ENCODE data around the gene EPB41L4A. TPM values are rescaled to one million over a fixed set of nuclear protein-coding genes. Genes with fewer than 3 reads are reported as not detected.

EPB41L4A gene
- polyA plus RNA-seq, 1 donor (not counting 4 experiments of a cell fraction or from before 2014, with no cell fraction given): 3.5 TPM

DNA sequence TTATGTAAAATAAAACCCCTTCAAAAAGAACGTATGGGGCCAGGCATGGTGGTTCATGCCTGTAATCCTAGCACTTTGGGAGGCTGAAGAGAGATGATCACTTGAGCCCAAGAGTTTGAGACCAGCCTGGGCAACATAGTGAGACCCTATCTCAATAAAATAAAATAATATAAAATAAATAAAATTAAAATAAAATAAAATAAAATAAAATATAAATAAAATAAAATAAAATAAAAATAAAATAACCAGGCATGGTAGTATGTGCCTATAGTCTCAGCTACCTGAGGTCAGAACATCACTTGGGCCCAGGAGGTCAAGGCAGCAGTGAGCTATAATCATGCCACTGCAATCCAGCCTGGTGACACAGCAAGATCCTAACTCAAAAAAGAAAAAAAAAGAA, 185.1 kb downstream of the EPB41L4A start:
- FAIRE-seq: no peak

DNA sequence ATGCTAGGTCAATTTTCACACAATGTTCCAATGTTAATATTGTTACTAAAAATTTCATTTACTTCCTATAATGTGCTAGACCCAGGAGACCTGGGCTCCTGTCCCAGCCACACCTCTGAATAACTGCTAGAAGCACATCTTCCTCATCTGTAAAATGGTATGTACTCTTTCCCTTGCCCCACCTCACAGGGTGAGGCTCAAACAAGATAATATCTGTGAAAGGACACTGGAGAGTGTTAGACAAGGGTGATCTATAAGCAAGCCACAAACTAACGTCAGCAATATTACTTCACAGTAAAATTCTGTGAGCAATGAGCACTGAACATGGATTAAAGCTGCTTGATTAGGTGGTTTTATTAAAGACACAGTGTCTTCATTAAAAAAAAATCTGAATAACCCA, 186.4 kb downstream of the EPB41L4A start:
- TF ChIP-seq, protein P1, sequence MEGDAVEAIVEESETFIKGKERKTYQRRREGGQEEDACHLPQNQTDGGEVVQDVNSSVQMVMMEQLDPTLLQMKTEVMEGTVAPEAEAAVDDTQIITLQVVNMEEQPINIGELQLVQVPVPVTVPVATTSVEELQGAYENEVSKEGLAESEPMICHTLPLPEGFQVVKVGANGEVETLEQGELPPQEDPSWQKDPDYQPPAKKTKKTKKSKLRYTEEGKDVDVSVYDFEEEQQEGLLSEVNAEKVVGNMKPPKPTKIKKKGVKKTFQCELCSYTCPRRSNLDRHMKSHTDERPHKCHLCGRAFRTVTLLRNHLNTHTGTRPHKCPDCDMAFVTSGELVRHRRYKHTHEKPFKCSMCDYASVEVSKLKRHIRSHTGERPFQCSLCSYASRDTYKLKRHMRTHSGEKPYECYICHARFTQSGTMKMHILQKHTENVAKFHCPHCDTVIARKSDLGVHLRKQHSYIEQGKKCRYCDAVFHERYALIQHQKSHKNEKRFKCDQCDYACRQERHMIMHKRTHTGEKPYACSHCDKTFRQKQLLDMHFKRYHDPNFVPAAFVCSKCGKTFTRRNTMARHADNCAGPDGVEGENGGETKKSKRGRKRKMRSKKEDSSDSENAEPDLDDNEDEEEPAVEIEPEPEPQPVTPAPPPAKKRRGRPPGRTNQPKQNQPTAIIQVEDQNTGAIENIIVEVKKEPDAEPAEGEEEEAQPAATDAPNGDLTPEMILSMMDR (optimal IDR thresholded peaks at IDR 0.05 in 1 of 3, IDR thresholded peaks at IDR 0.05 in 1 of 3, conservative IDR thresholded peaks at IDR 0.05 in 1 of 3; ENCODE audit: extremely low read depth in 1 of 3, insufficient read depth in 2 of 3, low read length in 3 of 3): no peak
- TF ChIP-seq EZH2 (IDR thresholded peaks at IDR 0.05; ENCODE audit: low read length): no peak
- no peaks in the 10 kb centered on the region for H4K20me1 ChIP-seq (ENCODE audit: control insufficient read depth, extremely low read depth, insufficient read depth, low read length)
- no peaks in the 10 kb centered on the region for H3K27me3 ChIP-seq (ENCODE audit: control insufficient read depth, extremely low read depth, insufficient read depth, low read length)
- no peak for DNase-seq (ENCODE audit: low read depth, low spot score)
- no peaks in the 10 kb centered on the region for H3K9me3 ChIP-seq (ENCODE audit: control insufficient read depth, low read depth, low read length)
- H3K4me1 ChIP-seq (ENCODE audit: control insufficient read depth, extremely low read depth, insufficient read depth, low read length): peaks cover 30% of the 10 kb centered on the region
- no peaks in the 10 kb centered on the region for H3K36me3 ChIP-seq (ENCODE audit: control insufficient read depth in 2 of 2, extremely low read depth in 1 of 2, insufficient read depth in 2 of 2, low read length in 2 of 2)
- no peaks in the 10 kb centered on the region for H3K9me1 ChIP-seq (ENCODE audit: control insufficient read depth, extremely low read depth, insufficient read depth, low read length)
- H3K9ac ChIP-seq (ENCODE audit: control insufficient read depth, extremely low read depth, insufficient read depth, low read length): no peak overlapping the region
- H3K79me2 ChIP-seq (ENCODE audit: control insufficient read depth, insufficient read depth, low read length): no peaks in the 10 kb centered on the region
- no peak for FAIRE-seq
- no peak overlapping the region for H3K4me2 ChIP-seq (ENCODE audit: control insufficient read depth, extremely low read depth, insufficient read depth, low read depth, low read length)
- H3K27ac ChIP-seq (ENCODE audit: control insufficient read depth, insufficient read depth, low read length): no peak overlapping the region
- H3K4me3 ChIP-seq (ENCODE audit: control insufficient read depth in 2 of 3, extremely low read depth in 1 of 3, insufficient read depth in 2 of 3, low read depth in 1 of 3, low read length in 3 of 3): no peak overlapping the region
- dilution Hi-C loops (cut with MboI; ENCODE audit: extremely low pct_ligation_motif_present, low sequenced_read_pairs): no loop called here
- H2AFZ ChIP-seq (ENCODE audit: control insufficient read depth, low read length): no peak overlapping the region

More for the DNA sequence above, 185.1 kb downstream of the EPB41L4A start:
- H3K4me2 ChIP-seq (ENCODE audit: control insufficient read depth, extremely low read depth, insufficient read depth, low read depth, low read length): no peak overlapping the region
- no peak overlapping the region for H3K4me3 ChIP-seq (ENCODE audit: control insufficient read depth in 2 of 3, extremely low read depth in 1 of 3, insufficient read depth in 2 of 3, low read depth in 1 of 3, low read length in 3 of 3)
- H3K9me1 ChIP-seq (ENCODE audit: control insufficient read depth, extremely low read depth, insufficient read depth, low read length): no peaks in the 10 kb centered on the region
- no peak overlapping the region for H3K27ac ChIP-seq (ENCODE audit: control insufficient read depth, insufficient read depth, low read length)
- TF ChIP-seq, protein P1 (optimal IDR thresholded peaks at IDR 0.05 in 1 of 3, IDR thresholded peaks at IDR 0.05 in 1 of 3, conservative IDR thresholded peaks at IDR 0.05 in 1 of 3; ENCODE audit: extremely low read depth in 1 of 3, insufficient read depth in 2 of 3, low read length in 3 of 3): no peak
- no peak for TF ChIP-seq EZH2 (IDR thresholded peaks at IDR 0.05; ENCODE audit: low read length)
- no peaks in the 10 kb centered on the region for H3K36me3 ChIP-seq (ENCODE audit: control insufficient read depth in 2 of 2, extremely low read depth in 1 of 2, insufficient read depth in 2 of 2, low read length in 2 of 2)
- no peaks in the 10 kb centered on the region for H3K9me3 ChIP-seq (ENCODE audit: control insufficient read depth, low read depth, low read length)
- no peaks in the 10 kb centered on the region for H3K79me2 ChIP-seq (ENCODE audit: control insufficient read depth, insufficient read depth, low read length)
- H3K9ac ChIP-seq (ENCODE audit: control insufficient read depth, extremely low read depth, insufficient read depth, low read length): no peak overlapping the region
- H2AFZ ChIP-seq (ENCODE audit: control insufficient read depth, low read length): no peak overlapping the region
- dilution Hi-C loops (cut with MboI; ENCODE audit: extremely low pct_ligation_motif_present, low sequenced_read_pairs): no loop called here
- H4K20me1 ChIP-seq (ENCODE audit: control insufficient read depth, extremely low read depth, insufficient read depth, low read length): no peaks in the 10 kb centered on the region
- DNase-seq (ENCODE audit: low read depth, low spot score): no peak
- peaks cover 17% of the 10 kb centered on the region for H3K4me1 ChIP-seq (ENCODE audit: control insufficient read depth, extremely low read depth, insufficient read depth, low read length)
- H3K27me3 ChIP-seq (ENCODE audit: control insufficient read depth, extremely low read depth, insufficient read depth, low read length): no peaks in the 10 kb centered on the region

All from keratinocyte (primary cell).